ENCODE results near the gene RHOBTB1. TPM values are rescaled to one million over a fixed set of nuclear protein-coding genes. Genes with fewer than 3 reads are reported as not detected.

RHOBTB1 gene
- total RNA-seq, 1 experiment from 2014 or later = 0.77 TPM

DNA sequence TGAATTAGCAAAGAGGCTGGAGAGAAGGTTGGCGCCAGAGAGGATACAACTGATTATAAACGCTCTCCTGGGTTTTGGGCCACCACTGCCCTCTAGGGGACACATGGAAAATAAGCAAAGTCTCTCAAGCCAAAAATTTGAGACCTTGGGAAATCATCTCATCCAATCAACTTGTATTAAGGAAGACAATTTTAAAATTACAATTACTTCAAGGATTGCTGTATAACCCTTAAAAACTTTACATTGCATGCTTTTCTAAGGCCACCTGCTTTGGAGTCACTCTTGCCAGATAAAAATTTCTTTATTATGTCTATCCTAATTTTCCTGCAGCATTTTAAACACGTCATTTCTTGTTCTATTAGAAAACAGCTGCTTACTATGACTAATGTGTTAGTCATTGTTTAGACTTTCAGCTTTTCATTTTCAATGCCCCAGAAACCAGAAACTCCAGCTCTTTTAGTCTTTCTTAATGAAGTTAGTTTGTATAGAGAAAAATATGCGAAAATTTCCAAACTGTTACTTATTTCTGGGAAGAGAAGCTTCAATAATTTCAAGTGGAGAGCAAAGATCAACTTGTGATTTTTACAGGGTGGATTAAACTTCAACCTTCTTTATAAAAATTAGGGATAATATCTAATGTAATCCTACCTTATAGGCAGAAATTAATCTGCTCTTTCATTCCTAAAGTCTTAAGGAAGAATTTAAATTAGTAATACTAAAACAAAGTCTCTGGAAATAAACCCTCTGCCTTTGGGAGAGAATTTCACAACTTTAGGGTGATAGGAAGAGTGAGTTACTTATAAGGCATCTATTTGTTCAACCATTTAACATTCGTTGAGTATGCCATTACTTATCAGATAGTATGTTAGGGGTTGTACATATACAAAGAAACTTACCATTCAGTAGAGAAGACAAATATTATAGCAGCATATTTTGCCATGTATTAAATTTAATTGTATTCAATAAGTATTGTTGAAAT is 20.6 kb upstream of the RHOBTB1 start:
- H3K4me1 ChIP-seq (ENCODE audit: control insufficient read depth, insufficient read depth, low read length) = peaks cover 11% of the 10 kb centered on the region
- in situ Hi-C loops (cut with HindIII; ENCODE audit: low pct_unique_long_range_greater_than_20kb, low sequenced_read_pairs) (no loop called here), intact Hi-C loops (cut with micrococcal nuclease; ENCODE audit: unreplicated experiment) (loop anchor here (1.0 to 5.0 kb wide), 2 partner anchors 82 to 148 kb away; no protein-coding TSS in a partner anchor)
- BruUV-seq (replicated peaks) = no TSS peak
- no peaks in the 10 kb centered on the region for H3K9me3 ChIP-seq (ENCODE audit: control insufficient read depth, insufficient read depth, low read depth, low read length)
- POLR2A ChIA-PET = interaction anchor here (0.6 kb wide), 1 partner anchor 32 kb away, joined by 4 read pairs; no protein-coding TSS in a partner anchor
- peaks cover 2% of the 10 kb centered on the region; the same call in 1 of the 2 replicates for H3K27me3 ChIP-seq (ENCODE audit: control insufficient read depth, insufficient read depth, low read length)
- CTCF ChIA-PET = no interaction called here
- no peak overlapping the region for H3K4me3 ChIP-seq (ENCODE audit: low read depth in 2 of 2, low read length in 2 of 2)
- no peaks in the 10 kb centered on the region for H3K36me3 ChIP-seq (ENCODE audit: control insufficient read depth, insufficient read depth, low read length)
- H3K27ac ChIP-seq (ENCODE audit: low read length) = no peak overlapping the region
- ATAC-seq (peak; percentile 87), DNase-seq (ENCODE audit: low read depth, low spot score) (peak; percentile 78)
- no peak for TF ChIP-seq POLR2AphosphoS5 (IDR thresholded peaks at IDR 0.05; ENCODE audit: low read depth, low read length)
- TF ChIP-seq, protein P1, sequence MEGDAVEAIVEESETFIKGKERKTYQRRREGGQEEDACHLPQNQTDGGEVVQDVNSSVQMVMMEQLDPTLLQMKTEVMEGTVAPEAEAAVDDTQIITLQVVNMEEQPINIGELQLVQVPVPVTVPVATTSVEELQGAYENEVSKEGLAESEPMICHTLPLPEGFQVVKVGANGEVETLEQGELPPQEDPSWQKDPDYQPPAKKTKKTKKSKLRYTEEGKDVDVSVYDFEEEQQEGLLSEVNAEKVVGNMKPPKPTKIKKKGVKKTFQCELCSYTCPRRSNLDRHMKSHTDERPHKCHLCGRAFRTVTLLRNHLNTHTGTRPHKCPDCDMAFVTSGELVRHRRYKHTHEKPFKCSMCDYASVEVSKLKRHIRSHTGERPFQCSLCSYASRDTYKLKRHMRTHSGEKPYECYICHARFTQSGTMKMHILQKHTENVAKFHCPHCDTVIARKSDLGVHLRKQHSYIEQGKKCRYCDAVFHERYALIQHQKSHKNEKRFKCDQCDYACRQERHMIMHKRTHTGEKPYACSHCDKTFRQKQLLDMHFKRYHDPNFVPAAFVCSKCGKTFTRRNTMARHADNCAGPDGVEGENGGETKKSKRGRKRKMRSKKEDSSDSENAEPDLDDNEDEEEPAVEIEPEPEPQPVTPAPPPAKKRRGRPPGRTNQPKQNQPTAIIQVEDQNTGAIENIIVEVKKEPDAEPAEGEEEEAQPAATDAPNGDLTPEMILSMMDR (IDR thresholded peaks at IDR 0.05) = peak; percentile 94

DNA sequence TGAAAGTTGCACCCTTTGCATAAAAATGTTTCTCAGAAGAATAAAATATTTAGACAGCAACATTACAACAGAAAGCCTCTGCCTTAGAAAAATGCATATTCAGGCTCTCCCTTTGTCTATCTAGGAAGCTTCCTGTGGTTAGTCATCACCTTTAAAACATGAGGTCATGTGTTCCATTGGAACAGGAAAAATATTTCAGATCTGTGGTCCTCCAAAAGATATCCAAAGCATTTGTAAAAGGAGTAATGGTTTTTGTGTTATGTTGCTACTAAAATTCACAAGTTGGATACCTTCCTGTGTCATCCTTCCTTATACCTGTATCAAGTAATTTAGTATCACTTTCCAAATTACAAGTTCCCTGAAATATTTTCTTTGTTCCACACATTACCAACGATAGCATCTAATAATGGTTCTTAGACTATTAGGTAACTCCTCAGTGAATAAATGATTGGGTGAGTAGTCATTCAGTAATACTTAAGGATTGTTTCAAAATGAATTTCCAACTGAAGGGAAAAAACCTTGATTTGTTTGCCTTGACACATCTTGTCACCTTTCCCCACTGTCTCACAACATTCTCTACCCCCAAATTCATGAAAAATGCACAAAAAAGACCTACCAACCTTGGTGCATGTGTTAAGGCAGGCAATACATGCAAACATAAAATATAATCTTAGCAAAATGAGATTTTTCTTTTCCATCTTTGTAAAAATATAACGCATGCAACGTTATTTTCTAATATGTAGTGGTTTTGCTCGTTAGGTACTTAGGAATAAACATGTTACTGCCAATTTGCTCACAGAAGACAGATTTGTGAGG is 19.7 kb upstream of the RHOBTB1 start:
- Histone ChIP-seq H3K27me3 (ENCODE audit: control insufficient read depth, insufficient read depth, low read length) (peaks cover 2% of the 10 kb centered on the region; the same call in 1 of the 2 replicates), H3K4me3 (ENCODE audit: low read depth in 2 of 2, low read length in 2 of 2) (no peak overlapping the region), H3K27ac (ENCODE audit: low read length) (no peak overlapping the region), H3K36me3 (ENCODE audit: control insufficient read depth, insufficient read depth, low read length) (no peaks in the 10 kb centered on the region), H3K4me1 (ENCODE audit: control insufficient read depth, insufficient read depth, low read length) (peaks cover 11% of the 10 kb centered on the region), H3K9me3 (ENCODE audit: control insufficient read depth, insufficient read depth, low read depth, low read length) (no peaks in the 10 kb centered on the region)
- no peak for ATAC-seq
- BruUV-seq (replicated peaks) = no TSS peak
- in situ Hi-C loops (cut with HindIII; ENCODE audit: low pct_unique_long_range_greater_than_20kb, low sequenced_read_pairs) = no loop called here
- no peak for TF ChIP-seq POLR2AphosphoS5 (IDR thresholded peaks at IDR 0.05; ENCODE audit: low read depth, low read length)
- TF ChIP-seq, protein P2, sequence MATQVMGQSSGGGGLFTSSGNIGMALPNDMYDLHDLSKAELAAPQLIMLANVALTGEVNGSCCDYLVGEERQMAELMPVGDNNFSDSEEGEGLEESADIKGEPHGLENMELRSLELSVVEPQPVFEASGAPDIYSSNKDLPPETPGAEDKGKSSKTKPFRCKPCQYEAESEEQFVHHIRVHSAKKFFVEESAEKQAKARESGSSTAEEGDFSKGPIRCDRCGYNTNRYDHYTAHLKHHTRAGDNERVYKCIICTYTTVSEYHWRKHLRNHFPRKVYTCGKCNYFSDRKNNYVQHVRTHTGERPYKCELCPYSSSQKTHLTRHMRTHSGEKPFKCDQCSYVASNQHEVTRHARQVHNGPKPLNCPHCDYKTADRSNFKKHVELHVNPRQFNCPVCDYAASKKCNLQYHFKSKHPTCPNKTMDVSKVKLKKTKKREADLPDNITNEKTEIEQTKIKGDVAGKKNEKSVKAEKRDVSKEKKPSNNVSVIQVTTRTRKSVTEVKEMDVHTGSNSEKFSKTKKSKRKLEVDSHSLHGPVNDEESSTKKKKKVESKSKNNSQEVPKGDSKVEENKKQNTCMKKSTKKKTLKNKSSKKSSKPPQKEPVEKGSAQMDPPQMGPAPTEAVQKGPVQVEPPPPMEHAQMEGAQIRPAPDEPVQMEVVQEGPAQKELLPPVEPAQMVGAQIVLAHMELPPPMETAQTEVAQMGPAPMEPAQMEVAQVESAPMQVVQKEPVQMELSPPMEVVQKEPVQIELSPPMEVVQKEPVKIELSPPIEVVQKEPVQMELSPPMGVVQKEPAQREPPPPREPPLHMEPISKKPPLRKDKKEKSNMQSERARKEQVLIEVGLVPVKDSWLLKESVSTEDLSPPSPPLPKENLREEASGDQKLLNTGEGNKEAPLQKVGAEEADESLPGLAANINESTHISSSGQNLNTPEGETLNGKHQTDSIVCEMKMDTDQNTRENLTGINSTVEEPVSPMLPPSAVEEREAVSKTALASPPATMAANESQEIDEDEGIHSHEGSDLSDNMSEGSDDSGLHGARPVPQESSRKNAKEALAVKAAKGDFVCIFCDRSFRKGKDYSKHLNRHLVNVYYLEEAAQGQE (IDR thresholded peaks at IDR 0.05; ENCODE audit: insufficient read depth in 1 of 2, low read depth in 2 of 2, low read length in 1 of 2) = no peak
- TF ChIP-seq SIN3A (IDR thresholded peaks at IDR 0.05; ENCODE audit: borderline replicate concordance, insufficient read depth, low read depth, low read length) = no peak
- TF ChIP-seq TCF7L2 (IDR thresholded peaks at IDR 0.05; ENCODE audit: low read depth, low read length) = no peak
- TF ChIP-seq, protein P1 (IDR thresholded peaks at IDR 0.05) = no peak
- ChIA-PET POLR2A (no interaction called here), CTCF (no interaction called here)
- no peak for DNase-seq (ENCODE audit: low read depth, low spot score)
- intact Hi-C loops (cut with micrococcal nuclease; ENCODE audit: unreplicated experiment) = loop anchor here (1.0 to 5.0 kb wide), 2 partner anchors 81 to 147 kb away; no protein-coding TSS in a partner anchor

Data from Panc1 (cell line).